B cell (primary cell): ENCODE measurements around the gene NFAM1.

Experiments
- CTCF ChIP-seq: fragments of 200-600 bp; IDR thresholded peaks from one replicate; pipeline ENCODE4 v1.8.0; 2022; ENCODE audit warnings: antibody characterized with exemption, mild to moderate bottlenecking
- EZH2 ChIP-seq: IDR thresholded peaks from 2 replicates; pipeline ENCODE4 v1.6.1; 2012; ENCODE audit warnings: borderline replicate concordance, low read depth, mild to moderate bottlenecking, moderate library complexity, low read length; ENCODE audit not compliant: insufficient read depth, poor library complexity, severe bottlenecking

GRCh38 chr22:42439821-42440674 lies 7.8 kb upstream of the NFAM1 start:
- TF ChIP-seq CTCF (no peak), EZH2 (no peak)
